HG02610 (cell line): ENCODE data around the gene MGP.
A peak's percentile ranks its signal among the peaks of the same experiment; 100 is the strongest.

Source experiments
- ATAC-seq: cut with Tn5 transposase; IDR thresholded peaks from one replicate; pipeline ENCODE4 v1.9.1; 2021; ENCODE audit warnings: mild to moderate bottlenecking, moderate library complexity; ENCODE audit not compliant: unreplicated experiment

Gene MGP

DNA sequence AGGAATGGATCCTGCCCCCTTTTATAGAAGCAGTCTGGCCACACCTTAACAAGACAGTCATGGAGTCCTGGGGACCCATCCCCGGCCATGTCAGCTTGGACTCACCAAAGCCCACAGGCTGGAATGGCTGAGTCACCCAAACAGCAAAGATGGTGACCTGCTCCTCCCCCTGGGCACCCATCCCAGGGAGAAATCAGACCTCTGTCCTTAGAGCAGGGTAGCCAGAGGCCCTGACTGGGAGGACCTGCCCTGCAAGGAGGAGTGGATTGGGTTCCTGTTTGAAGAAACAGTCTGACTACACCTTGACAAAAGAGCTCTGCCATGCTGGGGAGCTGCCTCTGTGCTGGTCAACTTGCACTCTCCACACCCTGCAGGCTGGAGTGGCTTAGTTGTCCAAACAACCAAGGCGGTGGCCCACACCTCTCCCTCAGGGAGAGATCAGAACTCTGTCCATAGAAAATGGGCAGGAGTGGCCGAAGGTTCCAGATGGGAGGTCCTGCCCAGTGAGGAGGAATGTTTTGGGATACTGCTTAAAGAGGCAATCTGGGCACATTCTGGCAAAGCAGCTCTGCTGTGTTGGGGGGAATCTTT, 16.6 kb downstream of the MGP start:
- no peak for ATAC-seq

DNA sequence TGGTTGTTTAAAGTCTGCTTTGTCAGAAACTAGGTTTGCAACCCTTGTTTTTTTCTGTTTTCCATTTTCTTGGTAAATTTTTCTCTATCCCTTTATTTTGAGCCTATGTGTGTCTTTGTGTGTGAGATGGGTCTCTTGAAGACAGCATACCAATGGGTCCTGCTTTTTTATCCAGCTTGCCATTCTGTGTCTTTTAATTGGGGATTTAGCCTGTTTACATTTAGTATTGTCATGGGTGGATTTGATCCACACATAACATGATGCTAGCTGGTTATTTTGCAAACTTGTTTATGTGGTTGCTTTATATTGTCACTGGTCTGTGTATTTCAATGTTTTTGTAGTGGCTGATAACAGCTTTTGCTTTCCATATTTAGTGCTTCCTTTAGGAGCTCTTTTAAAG, 25.2 kb downstream of the MGP start:
- ATAC-seq, result no peak

DNA sequence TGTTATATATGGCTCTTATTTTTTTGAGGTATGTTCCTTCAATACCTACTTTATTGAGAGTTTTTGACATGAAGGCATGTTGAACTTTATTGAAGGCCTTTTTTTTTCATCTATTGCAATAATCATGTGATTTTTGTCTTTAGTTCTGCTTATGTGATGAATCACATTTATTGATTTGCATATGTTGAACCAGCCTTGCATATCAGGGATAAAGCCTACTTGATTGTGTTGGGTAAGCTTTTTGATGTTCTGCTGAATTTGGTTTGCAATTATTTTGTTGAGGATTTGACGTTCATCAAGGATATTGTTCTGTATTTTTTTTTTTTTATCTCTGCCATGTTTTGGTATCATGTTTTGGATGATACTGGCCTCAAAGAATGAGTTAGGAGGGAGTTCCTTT, 27.1 kb downstream of the MGP start:
- no peak for ATAC-seq

DNA sequence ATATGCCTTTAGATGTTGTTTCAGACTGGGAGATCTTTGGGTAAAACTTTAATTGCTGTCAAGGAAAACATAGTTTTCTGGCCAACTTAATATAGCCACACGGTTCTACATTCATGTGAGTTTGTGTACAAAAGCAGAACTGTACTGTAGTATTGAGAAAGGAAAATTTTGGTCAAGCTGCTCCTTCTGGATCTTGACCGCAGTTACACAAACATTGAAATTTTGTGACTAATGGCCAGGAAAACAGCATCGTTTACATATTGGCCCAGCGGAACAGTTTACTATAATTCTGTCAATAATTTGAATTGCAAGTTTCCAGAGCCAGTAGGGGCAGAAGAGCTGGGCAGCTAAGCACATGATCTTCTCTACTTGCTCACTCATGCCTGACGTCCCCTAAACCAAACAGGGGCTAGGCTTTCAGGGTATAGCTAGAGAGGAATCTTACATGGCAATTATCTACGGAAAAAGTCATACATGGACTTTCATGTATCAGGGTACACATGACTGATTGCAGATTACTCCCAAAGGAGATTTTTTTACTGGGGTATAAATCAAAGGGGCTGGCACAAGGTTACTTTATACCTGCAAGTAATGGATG, 31.0 kb downstream of the MGP start:
- ATAC-seq, result no peak

DNA sequence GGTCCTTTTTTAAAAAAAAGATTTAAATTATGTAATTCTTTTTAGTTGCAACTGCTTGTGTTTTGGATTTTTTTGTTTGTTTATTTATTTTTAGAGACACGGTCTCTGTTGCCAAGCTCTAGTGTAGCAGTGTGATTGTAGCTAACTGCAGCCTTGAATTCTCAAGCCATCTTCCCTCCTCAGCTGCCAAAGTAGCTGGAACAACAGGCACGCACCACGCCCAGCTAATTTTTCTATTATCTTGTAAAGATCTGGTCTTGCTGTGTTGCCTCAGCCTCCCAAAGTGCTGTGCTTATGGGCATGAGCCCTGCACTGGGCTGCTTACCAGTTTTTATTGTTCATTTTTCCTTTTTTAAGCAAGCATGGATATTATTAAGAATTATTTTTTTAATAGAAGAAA, 31.7 kb downstream of the MGP start:
- ATAC-seq, result no peak

DNA sequence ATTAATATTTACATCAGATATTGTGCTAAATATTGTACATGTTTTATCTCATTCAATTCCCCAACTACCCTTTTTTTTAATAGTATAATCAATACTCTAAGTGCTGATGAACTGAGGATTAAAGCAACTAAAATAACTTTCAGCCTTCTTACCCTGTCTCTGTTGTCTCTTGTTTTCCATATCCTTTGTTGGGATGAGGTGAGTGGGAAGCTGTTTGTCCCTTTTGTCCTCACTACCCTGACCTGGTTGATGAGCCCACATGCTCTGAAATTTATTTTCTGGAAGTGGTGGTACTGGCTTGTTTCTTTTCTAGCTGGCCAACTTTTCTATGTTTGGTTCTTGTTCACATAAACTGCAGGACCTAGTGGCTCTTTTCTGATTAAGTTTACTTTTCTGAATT, 32.8 kb downstream of the MGP start:
- no peak for ATAC-seq

DNA sequence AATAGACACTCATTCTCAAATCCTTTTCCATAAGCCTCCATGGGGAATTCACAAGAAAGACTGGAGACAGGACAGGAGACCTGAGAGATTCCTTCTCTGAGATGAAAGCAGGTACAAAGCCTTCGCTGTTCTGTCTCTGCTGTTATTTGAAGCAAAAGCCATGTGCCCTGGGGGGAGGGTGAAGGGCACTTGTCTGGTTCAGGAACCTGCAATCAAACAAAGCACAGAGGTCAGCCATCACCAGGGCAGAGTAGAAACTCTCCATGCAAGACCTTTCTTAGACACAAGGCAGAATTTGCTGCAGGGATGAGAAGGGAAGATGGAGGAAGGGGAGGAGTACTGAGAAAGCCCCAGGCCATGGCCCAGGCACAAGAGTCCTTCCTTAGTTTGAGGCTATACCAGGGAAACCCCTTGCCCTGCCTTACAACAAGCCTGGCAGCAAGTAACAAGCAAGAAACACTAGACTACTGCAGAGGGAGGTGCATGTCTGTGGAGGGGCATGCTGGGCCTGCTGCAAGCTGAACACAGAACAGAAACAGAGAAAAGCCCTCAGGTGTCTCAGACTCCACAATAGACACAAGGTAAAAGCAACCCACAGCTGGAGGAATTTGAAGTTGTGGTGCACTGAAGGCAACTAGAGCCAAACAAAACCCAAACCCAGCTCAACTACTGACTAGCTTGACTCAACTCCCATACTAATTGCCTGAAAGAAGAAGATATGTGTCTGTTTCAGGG, 34.6 kb downstream of the MGP start:
- ATAC-seq, result no peak

DNA sequence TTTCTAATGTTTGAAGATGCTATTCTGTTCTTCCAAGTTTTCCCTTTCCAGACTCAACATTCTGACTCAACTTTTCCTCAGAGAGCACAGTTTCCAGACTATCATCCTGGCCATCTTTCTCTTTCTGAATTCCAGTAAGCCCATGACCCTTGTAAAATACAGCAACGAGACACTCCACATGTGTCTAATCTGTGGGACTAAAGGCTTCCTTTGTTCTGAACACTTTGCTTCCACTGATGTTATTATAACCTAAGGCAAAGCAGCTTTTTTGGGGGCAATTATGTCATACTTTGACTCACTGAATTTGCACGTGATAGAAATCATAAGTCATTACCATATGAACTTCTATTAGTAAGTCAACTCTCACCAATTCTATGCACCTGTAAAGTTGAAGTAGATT, 36.0 kb downstream of the MGP start:
- ATAC-seq, result no peak

DNA sequence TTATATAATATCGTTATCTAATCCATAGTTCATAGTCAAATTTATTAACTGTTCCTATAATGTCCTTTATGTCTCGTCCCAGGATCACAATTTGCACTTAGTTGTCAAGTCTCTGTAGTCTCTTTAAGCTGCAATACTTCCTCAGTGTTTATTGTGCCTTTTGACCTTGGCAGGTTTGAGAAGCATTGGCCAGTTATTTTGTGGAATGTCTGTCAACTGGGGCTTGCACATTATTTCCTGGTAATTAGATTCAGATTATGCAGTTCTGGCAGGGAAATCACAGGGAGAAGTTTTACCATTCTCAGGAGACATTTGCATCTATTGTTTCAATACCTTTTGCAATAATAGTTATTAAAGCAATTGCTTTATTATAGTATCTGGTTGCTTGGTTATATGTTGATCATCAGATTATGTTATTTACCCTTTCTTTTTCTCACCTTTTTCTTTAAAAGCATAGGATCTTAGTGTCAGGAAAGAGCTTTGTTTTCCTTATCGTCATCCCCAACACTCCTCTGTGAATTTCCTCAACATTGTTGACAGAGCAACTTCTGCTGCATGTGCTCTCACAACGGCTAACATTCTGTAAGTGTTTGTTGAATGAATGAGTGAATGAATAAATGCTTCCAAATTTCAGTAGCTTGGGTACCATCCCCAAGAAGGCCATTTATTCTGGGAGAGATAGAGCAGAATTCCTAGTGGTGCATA, 38.6 kb downstream of the MGP start:
- no peak for ATAC-seq

DNA sequence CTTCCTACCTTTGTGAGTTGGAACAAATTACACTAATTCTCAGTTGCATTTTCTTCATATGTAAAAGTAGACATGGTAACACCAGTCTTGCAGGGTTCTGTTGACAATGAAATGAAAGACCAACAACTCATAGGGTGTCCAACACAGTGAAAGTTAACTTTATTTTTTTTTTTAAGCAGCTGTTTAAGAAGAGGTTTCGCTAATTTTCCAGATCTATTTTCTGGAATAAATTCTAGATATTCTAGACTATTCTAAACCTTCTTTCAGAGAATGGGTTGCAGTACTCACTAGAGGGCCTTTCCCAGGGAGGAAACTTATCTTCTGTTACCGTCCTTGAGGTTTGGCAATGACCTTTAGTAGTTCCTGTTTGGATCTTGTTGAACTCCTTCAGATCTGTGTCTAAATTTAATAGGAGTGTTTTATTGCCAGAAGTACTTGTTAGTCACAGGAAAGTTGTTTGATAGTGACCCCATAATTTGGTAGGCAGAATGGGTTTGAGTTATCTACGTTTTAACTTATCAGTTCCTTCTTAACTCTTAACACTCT, 39.5 kb downstream of the MGP start:
- no peak for ATAC-seq

DNA sequence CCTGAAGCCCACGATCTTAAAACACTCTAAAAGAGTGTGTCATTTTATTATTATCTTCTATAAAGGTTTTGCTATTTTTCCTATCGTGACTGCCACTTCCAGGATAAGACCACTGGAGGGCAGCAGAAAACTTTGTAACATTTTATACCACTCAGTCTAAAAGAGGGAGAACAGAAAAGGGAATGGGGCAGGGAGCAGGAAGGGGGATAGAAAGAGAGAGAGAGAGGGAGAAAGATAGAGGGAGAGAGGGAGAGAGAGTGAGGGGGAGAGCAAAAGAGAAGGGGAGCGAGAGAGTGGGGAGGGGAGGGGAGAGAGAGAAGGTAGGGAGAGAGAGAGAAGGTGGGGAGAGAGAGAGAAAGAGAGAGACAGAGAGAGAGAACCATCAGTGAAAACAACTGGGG, 40.3 kb downstream of the MGP start:
- ATAC-seq, result peak; percentile 46

DNA sequence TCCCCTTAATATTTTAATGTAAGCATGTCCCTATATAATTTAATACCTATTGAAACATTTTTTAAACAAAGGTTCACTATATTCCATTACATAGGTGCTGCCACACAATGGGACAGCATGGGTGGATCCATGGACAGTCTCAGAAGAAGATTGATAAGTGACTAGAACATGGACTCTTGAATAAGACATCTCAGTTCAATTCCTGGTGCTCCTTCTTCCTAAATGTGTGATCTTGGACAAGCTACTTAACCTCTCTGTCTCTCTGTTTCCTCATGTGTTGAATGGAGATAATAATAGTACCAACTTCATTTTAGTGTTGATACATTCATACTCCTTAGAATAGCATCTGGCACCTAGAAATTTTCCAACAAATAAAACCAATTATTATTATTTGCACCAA, 41.3 kb downstream of the MGP start:
- no peak for ATAC-seq

DNA sequence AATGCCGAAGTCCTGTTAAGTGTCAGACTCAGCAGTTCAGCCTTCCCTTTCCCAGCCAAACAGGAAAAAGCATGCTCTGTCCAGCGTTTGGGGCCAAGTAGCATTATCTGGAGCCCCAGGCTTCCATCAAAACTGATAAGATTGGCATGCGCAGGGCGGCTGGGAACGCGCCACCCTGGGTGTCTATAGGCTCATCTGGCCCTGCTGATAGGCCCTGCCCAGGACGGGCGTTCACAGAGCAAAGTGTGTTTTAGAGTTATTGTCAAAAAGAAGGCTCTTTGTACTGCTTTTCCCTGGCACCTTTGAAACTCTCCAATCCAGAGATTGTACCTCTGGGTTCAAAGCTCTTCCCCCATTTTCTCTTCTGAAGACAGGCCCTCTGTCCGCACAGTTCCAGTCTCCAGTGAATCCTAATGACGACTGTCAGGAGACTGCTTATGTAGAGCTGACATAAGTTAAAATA, 42.2 kb downstream of the MGP start, which contains the start of gene ART4:
Gene ART4 (minus strand): TSS at position 102 of the 463 bp plus-strand sequence. CDS start 413 bp downstream, outside the sequence.
- ATAC-seq, result no peak

DNA sequence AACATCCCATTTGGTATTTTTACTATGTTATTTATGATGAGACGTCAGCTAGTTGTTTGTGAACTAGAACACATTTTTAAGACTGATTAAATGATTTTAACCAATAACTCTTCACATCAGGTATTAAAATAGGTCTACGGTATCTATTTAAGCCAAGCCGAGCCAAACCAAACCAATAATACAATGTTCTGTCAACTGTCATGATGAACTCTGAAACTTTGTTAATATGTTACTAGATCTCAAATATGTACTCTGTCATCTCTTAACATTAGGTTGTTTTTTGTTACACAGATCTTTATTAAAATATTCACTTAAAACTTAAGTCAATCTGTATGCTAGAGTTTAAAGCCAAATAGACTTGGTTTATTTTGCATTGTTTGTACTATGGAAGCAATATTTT, 43.3 kb downstream of the MGP start:
- ATAC-seq, result no peak

DNA sequence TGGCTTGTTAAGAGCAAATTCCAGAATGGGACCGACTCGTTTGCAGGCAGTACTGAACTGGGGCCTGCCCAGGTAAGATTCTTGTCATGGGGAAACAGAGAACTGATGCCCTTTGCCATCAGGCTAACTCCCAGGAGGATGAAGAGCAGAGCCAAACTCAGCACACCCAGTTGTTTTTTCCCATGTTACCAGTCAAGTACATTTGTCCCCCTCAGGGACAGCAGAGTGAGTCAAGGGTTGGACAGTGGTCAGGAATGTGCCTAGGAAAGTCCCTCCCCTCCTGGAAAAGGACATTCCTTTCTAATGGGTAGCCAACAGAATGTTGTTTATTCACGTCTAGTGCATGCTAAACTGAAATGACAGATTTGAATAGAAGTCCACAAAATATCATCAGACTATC, 43.9 kb downstream of the MGP start:
- ATAC-seq, result no peak

DNA sequence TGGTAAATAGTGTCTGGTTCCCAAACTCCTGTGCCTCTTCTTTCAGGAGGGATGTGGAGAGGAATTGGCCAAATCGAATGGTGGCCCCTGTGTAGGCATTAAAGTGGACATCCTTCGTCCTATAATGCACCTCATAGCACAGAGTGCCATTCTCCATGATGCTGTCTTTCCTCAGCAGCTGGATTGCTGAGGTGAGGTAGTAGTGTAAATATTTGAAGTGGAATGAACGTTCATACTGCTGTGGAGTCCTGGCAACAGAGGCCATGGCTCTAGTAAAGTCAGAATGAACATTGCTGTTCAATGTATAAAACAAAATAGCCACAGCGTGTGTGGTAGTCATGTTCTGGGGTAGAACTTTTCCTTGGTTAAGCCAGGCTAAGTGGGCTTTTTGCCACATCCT, 45.0 kb downstream of the MGP start:
- no peak for ATAC-seq

DNA sequence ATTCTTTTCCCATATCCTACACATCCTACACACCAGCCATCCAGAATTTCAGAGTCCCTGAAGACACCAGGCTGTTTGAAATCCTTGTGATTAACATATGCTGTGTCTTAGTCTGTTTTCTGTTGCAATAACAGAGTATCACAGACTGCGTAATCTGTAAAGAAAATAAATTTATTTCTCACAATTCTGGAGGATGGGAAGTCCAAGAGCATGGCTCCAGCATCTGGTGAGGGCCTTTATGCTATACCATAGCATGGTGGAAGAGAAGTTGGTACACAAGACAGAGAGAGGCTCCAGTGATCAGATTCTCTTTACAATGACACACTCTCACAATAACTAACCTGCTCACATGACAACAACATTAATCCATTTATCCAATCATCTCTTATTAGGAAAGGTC, 46.4 kb downstream of the MGP start:
- ATAC-seq, result no peak

DNA sequence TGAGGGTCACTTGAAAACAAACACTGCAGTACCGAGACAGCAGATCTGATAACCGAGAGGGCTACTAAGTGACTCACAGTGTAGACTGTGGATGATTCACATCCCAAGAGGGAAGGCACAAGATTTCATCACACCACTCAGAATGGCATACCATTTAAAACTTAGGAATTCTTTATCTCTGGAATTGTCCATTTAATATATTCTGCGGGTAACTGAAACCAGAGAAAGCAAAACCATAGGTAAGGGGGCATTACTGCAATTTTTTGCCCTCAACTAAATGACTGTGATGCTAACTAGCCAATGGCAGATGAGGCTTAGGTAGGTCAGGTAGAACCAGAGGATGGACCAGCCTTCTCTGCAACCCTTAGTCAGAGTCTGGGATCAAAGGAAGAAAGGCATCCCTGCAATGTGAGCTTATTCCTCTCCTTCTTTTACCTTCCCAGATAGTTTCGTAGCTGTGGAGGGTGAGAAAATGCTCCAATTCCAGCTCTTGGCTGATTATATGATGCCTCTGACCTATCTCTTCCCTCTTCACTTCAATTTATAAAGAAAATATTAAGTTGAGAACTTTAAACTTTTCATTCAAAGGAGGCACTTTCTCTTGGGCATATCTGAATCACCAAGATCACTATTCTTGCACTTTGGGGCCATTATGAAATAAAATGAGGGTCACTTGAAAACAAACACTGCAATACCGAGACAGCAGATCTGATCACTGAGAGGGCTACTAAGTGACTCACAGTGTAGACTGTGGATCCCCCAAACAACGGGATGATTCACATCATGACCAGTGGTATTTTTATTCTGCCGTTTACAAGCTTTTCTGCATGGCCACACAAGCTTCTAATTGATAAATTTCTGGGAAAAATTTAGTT, 49.1 kb downstream of the MGP start:
- ATAC-seq, result no peak

DNA sequence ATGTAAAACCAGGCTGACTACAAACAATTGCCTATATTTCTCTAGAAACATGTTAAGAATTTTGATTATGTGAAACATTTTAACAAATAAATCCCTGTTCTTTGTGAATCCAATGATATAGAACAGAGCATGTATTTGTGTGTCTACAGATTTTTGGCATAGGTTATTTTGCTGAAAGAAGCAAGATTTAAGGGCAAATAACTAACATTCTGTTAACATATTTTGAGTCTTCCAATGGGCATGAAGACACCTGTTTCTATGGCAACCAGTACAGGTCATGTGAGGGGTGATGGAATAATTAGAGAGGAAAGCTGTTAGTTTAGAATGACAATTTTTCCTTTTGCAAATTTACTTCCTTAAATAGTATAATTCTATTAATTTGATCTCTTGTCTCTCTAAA, 51.1 kb downstream of the MGP start:
- ATAC-seq, result no peak

DNA sequence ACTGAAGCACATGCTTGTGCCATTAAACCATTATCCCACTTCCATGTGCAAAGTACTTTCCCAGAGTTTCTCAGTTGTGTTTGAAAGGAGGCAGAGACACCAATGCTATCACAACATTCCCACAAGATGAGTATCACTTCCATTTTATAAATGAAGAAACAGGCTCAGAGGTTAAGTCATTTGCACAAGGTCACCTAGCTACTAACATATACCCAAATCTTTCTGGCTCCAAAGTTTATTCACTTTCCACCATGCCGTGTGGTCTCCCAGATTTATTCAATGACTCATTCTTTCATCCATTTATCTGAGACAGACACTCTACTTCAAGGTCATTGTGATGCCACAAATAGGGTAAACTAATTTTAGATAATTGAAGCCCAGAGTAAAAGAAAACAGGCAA, 51.7 kb downstream of the MGP start:
- ATAC-seq, result no peak

DNA sequence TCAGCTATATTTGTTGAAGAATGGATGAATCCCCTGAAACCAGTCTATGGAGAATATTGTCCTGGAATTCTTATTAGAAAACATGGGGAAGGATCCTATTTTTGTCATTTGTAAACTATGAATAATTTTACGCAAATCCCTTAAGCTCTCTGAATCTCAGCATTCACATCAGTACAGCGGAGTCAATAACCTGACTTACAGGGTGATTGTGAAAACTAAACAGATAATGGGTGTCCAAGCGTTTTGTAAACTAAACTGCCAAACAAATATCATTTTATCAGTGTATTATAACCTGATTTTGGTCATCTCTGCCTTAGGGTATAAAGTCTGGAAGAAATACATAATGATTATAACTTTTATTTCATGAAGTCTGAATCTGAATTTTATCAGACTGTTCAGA, 52.3 kb downstream of the MGP start:
- no peak for ATAC-seq
